A673 (cell line): ENCODE data around the gene CCDC181.

Source experiments
- EZH2 ChIP-seq: fragments of 200-600 bp; sonication (generic); IDR thresholded peaks from 2 replicates; pipeline ENCODE4 v1.6.1; 2017; ENCODE audit warnings: borderline replicate concordance, low read depth, mild to moderate bottlenecking, mixed read lengths, antibody characterized with exemption, low read length; ENCODE audit not compliant: poor library complexity, severe bottlenecking
- TF ChIP-seq, protein P1 (sequence below): fragments of 300-800, 200-600 bp; sonication (generic); conservative IDR thresholded peaks from 2 replicates; pipeline ENCODE4 v1.5.1; 2017; ENCODE audit warnings: low read depth, mild to moderate bottlenecking, antibody characterized with exemption, low read length, moderate library complexity, mixed read lengths

DNA sequence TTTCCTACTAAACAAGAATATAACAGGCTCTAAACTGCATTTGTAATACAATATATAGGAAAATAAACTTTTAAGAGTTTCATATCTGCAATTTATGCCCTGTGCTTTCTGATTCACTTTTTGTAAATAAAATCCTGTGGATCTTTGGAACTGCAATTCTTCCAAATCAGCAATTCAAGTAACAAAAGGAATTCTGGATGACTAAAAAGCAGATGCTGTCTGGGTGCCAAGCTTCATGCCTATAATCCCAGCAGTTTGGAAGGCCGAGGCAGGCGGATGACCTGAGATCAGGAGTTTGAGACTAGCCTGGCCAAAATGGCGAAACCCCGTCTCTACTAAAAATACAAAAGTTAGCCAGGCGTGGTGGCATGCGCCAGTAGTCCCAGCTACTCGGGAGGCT lies 66.0 kb downstream of the CCDC181 start:
- TF ChIP-seq, protein P1, sequence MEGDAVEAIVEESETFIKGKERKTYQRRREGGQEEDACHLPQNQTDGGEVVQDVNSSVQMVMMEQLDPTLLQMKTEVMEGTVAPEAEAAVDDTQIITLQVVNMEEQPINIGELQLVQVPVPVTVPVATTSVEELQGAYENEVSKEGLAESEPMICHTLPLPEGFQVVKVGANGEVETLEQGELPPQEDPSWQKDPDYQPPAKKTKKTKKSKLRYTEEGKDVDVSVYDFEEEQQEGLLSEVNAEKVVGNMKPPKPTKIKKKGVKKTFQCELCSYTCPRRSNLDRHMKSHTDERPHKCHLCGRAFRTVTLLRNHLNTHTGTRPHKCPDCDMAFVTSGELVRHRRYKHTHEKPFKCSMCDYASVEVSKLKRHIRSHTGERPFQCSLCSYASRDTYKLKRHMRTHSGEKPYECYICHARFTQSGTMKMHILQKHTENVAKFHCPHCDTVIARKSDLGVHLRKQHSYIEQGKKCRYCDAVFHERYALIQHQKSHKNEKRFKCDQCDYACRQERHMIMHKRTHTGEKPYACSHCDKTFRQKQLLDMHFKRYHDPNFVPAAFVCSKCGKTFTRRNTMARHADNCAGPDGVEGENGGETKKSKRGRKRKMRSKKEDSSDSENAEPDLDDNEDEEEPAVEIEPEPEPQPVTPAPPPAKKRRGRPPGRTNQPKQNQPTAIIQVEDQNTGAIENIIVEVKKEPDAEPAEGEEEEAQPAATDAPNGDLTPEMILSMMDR = no peak
- TF ChIP-seq EZH2 = no peak
